ENCODE measurements around the gene OR2T34.
"Not testable (repeated sequence)": the region's sequence is repeated elsewhere in the genome, so short reads cannot be mapped to it uniquely, and the experiment has no call there.

Gene OR2T34

GRCh38 chr1:248551027-248551426 is 23.5 kb downstream of the OR2T34 start:
- DNase-seq, result not testable (repeated sequence)

GRCh38 chr1:248547383-248547782 is 27.2 kb downstream of the OR2T34 start:
- not testable (repeated sequence) for DNase-seq

- not testable (repeated sequence) for DNase-seq
Observed at GRCh38 chr1:248537449-248537848, 37.1 kb downstream of the OR2T34 start.

All from activated gamma-delta T cell (primary cell).